Kidney epithelial cell (primary cell): ENCODE data around the gene TBC1D2B. TPM values are rescaled to one million over a fixed set of nuclear protein-coding genes. Genes with fewer than 3 reads are reported as not detected.

ENCODE experiments used
- DNase-seq: peaks from one replicate; pipeline ENCODE4 v3.0.0-alpha.2; 2010; ENCODE audit warnings: low read depth
- H3K27me3 ChIP-seq: 2 replicates; pipeline ENCODE4 v1.6.0; 2011; ENCODE audit warnings: low read length; ENCODE audit not compliant: control insufficient read depth, insufficient read depth
- H3K36me3 ChIP-seq: 2 replicates; pipeline ENCODE4 v1.5.1; 2011; ENCODE audit warnings: low read length; ENCODE audit not compliant: control insufficient read depth, insufficient read depth
- H3K4me3 ChIP-seq: 2 replicates; pipeline ENCODE4 v1.5.1; 2011; ENCODE audit warnings: low read depth, mild to moderate bottlenecking, control low read depth, low read length
- CTCF ChIP-seq: IDR thresholded peaks from 2 replicates; pipeline ENCODE4 v1.5.1; 2011; ENCODE audit warnings: mild to moderate bottlenecking, moderate library complexity, low read length, control low read depth, inconsistent platforms; ENCODE audit not compliant: insufficient read depth, poor library complexity, severe bottlenecking
- total RNA-seq: library from RNA; depleted of rRNA; stranded (reverse); fragments of >200 nt; gene quantifications from 2 replicates; pipeline ENCODE4 v1.2.3, GENCODE V29; 2015

Gene TBC1D2B
- total RNA-seq, 1 donor from 2014 or later: 29.0 TPM

GRCh38 chr15:78105476-78106241 is 28.1 kb upstream of the TBC1D2B start:
- Histone ChIP-seq H3K27me3 (no peaks in the 10 kb centered on the region), H3K4me3 (no peak overlapping the region), H3K36me3 (no peaks in the 10 kb centered on the region)
- no peak for DNase-seq
- no peak for TF ChIP-seq CTCF

DNA sequence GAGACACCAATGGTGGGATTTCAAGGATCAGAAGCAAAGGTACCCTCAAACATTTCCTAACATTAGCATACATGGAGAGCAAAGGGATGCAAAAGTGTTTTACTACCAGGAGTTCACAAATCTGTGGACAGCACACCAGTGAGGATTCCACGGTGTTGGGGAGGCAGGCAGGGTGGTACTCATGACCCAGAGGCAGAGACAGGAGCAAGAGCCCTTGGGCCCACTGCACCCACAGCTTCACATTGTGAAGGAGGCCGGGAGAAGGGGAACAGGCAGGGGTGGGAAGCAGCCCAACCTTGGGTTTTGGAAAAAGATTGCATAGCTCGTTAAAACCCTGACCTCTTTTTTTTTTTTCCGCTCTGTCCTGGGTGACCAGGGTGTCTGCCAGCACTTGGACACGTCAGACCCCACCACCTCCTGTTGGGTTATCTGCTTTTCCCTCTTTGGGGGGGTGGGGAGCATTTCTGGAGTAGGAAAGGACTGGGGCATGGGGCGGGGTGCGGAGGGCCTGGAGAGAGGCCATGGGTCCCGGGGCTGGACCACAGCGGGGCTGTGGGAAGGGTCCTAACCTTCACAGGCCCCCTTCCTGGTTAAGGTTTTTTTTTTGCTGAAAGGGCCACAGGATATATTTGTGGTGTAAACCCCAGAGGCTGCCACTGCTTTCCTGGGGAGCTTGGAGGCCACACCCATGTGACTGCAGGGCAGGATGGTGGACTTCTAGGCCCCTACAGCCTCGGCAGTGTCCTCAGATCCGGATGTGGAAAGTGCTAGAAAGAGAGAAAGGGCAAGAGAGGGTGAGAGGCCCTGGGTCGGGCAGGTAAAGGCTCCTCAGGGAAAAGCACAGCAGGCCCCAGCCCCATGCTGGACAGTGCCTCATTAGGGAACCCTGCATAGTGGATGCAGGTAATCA is 27.3 kb upstream of the TBC1D2B start:
- Histone ChIP-seq H3K4me3 (no peak overlapping the region), H3K27me3 (no peaks in the 10 kb centered on the region), H3K36me3 (no peaks in the 10 kb centered on the region)
- TF ChIP-seq CTCF: no peak
- DNase-seq: no peak

DNA sequence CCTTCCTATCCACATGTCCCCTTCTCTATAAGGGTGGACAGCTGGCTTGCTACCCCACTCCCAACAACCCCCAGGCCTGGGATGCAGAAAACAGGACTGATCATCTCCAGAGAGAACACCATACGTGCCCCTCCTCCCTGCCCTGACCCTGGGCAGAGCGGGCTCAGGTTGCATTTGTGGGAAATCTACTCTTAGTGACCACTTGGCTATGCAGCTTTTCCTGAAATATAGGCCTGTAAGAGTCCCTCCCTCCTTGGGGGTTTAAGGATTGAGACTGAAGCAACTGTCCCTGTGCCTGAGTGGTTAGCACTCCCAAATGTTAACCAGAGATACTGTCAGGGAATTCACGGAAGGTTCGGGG is 26.6 kb upstream of the TBC1D2B start:
- DNase-seq: no peak
- no peaks in the 10 kb centered on the region for H3K27me3 ChIP-seq
- TF ChIP-seq CTCF: no peak
- H3K36me3 ChIP-seq: no peaks in the 10 kb centered on the region
- no peak overlapping the region for H3K4me3 ChIP-seq

GRCh38 chr15:78103406-78104118 is 26.1 kb upstream of the TBC1D2B start:
- no peak for DNase-seq
- no peaks in the 10 kb centered on the region for H3K36me3 ChIP-seq
- no peaks in the 10 kb centered on the region for H3K27me3 ChIP-seq
- TF ChIP-seq CTCF: no peak
- no peak overlapping the region for H3K4me3 ChIP-seq

- no peak overlapping the region for H3K4me3 ChIP-seq
- no peak for TF ChIP-seq CTCF
These were observed 25.2 kb upstream of the TBC1D2B start for GRCh38 chr15:78102741-78103140.

More at GRCh38 chr15:78102741-78103140, 25.2 kb upstream of the TBC1D2B start:
- DNase-seq: no peak
- H3K27me3 ChIP-seq: no peaks in the 10 kb centered on the region
- H3K36me3 ChIP-seq: no peaks in the 10 kb centered on the region
